WTC11 (cell line): ENCODE results near the gene ZNF366.

Experiments
- CBFB ChIP-seq: sonication (generic); formaldehyde crosslinking; IDR thresholded peaks from 2 replicates; pipeline ENCODE4 v1.8.1; 2022; ENCODE audit warnings: mild to moderate bottlenecking, low read depth, missing genetic modification reagents
- ESRRA ChIP-seq: sonication (generic); formaldehyde crosslinking; IDR thresholded peaks from 2 replicates; pipeline ENCODE4 v1.8.1; 2022; ENCODE audit warnings: mild to moderate bottlenecking, missing genetic modification reagents, borderline replicate concordance
- RORB ChIP-seq: fragments of 250-450 bp; sonication (Bioruptor Pico); IDR thresholded peaks from 2 replicates; pipeline ENCODE4 v1.9.0; 2021; ENCODE audit warnings: mild to moderate bottlenecking
- TF ChIP-seq, protein P1 (sequence below): fragments of 200-600 bp; IDR thresholded peaks from 2 replicates; pipeline ENCODE4 v1.8.0; 2022; ENCODE audit warnings: antibody characterized with exemption

DNA sequence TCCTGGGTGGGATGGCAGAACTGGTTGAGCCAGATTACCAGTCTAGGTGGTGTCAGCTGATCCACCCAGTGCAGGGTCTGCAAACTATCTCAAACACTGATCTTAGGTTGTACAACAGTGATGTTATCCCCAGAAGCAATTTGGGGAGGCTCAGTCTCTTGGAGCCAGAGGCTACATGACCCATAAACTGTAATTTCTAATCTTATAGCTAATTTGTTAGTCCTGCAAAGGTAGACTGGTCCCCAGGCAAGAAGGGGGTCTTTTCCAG, 5.3 kb upstream of the ZNF366 start:
- TF ChIP-seq ESRRA (CRISPR knock-in tag) (no peak), CBFB (CRISPR knock-in tag) (no peak), RORB (CRISPR knock-in tag) (no peak)
- TF ChIP-seq, protein P1, sequence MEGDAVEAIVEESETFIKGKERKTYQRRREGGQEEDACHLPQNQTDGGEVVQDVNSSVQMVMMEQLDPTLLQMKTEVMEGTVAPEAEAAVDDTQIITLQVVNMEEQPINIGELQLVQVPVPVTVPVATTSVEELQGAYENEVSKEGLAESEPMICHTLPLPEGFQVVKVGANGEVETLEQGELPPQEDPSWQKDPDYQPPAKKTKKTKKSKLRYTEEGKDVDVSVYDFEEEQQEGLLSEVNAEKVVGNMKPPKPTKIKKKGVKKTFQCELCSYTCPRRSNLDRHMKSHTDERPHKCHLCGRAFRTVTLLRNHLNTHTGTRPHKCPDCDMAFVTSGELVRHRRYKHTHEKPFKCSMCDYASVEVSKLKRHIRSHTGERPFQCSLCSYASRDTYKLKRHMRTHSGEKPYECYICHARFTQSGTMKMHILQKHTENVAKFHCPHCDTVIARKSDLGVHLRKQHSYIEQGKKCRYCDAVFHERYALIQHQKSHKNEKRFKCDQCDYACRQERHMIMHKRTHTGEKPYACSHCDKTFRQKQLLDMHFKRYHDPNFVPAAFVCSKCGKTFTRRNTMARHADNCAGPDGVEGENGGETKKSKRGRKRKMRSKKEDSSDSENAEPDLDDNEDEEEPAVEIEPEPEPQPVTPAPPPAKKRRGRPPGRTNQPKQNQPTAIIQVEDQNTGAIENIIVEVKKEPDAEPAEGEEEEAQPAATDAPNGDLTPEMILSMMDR, result no peak
